Rectal smooth muscle tissue (tissue), 1 donor: ENCODE results near the gene CREBBP.

Source experiments
- H3K27ac ChIP-seq: one replicate; pipeline ENCODE4 v1.7.0; 2013; ENCODE audit warnings: low read depth, low read length, inconsistent platforms
- H3K27me3 ChIP-seq: one replicate; pipeline ENCODE4 v1.7.0; 2013; ENCODE audit warnings: low read length; ENCODE audit not compliant: control insufficient read depth, insufficient read depth
- H3K36me3 ChIP-seq: one replicate; pipeline ENCODE4 v1.7.0; 2013; ENCODE audit warnings: low read length; ENCODE audit not compliant: control insufficient read depth, insufficient read depth
- H3K4me1 ChIP-seq: one replicate; pipeline ENCODE4 v1.7.0; 2013; ENCODE audit warnings: low read length; ENCODE audit not compliant: control insufficient read depth, insufficient read depth
- H3K4me3 ChIP-seq: one replicate; pipeline ENCODE4 v1.7.0; 2013; ENCODE audit warnings: low read length
- H3K9ac ChIP-seq: one replicate; pipeline ENCODE4 v1.7.0; 2013; ENCODE audit warnings: low read length

Gene CREBBP

DNA sequence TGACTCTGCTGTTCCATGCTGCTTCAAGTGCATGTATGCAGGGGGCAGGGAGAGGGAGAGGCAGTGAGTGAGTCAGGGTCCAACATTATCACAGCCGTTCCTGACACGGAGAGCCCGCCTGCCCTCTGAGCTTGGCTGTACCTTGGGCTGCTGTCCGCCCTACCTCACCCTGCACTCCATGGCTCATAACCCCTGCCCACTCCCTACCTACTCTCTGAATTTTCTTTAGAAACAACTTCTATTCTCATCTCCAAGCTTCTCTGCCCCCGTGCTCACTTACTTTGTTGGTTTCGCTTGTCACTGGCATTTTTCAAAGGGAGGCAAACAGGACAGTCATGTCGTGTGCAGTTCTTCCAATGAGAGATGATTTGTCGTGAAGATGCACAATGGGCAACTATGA lies 88.8 kb downstream of the CREBBP start:
- Histone ChIP-seq H3K4me1 (peaks cover 7% of the 10 kb centered on the region), H3K36me3 (peaks cover 25% of the 10 kb centered on the region), H3K9ac (no peak overlapping the region), H3K27ac (no peak overlapping the region), H3K4me3 (no peak overlapping the region), H3K27me3 (no peaks in the 10 kb centered on the region)

DNA sequence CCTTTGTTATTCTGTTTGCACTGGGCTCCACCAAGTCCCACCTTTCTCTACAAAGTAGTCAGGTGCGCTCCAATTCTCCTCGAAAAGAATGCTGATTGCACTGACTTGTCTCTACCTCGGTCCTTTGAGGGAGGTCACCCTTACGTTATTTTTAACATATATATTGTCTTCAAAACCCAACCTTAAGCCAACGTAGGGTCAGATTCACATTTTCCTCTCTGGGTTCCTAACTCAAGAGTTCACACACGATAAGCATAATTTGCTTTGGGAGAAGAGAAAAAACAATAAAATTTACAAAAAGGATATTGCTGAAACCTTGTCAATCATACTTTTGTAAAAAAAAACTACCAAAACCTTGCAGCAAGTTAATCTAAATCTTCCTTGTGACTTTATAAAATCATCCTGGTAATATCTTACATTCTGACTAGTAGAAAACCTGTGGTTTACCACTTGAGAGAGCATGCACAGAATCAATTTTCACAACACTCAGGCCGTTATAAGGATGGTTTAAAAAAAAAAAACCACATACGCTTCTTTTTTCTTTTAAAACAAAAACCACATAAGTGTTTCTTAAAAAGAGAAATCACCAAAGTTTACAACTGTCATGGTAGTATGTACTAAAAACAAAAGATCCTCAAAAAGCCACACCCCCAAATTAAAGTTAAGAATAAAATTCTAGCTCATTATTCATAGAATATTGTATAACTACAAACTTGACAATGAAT lies 91.0 kb downstream of the CREBBP start:
- Histone ChIP-seq H3K36me3 (peaks cover 30% of the 10 kb centered on the region), H3K4me1 (peaks cover 2% of the 10 kb centered on the region)

DNA sequence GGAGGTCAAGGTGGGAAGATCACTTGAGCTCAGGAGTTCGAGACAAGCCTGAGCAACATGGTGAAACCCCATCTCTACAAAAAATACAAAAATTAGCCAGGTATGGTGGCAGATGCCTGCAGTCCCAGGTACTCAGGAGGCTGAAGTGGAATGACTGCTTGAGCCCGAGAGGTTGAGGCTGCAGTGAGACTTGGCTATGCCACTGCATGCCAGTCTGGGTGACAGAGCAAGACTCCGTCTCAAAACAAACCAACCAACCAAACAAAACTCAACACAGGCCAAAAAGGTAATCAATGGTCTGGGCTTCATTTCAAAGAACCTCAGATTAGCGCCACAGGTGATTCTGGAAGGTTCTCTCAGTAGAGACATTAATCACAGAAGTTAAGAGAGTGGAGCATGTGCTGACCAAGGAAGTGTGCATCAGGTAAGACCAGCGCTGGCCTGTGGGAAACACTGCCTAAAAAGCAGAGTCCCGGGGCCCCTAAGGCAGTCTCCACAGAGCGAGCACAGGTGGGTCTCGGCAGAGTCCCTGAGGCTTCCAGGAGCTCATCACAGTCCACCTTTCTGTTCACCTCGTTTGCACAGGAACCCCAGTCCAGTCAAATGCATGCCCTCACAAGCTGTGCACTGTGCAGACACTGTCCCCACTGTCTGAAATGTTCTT lies 91.7 kb downstream of the CREBBP start:
- Histone ChIP-seq H3K27ac (no peak overlapping the region), H3K36me3 (peaks cover 30% of the 10 kb centered on the region), H3K4me1 (peaks cover 2% of the 10 kb centered on the region), H3K27me3 (no peaks in the 10 kb centered on the region), H3K9ac (no peak overlapping the region), H3K4me3 (no peak overlapping the region)

More for the DNA sequence above, 91.0 kb downstream of the CREBBP start:
- Histone ChIP-seq H3K4me3 (no peak overlapping the region), H3K9ac (no peak overlapping the region), H3K27me3 (no peaks in the 10 kb centered on the region), H3K27ac (no peak overlapping the region)

DNA sequence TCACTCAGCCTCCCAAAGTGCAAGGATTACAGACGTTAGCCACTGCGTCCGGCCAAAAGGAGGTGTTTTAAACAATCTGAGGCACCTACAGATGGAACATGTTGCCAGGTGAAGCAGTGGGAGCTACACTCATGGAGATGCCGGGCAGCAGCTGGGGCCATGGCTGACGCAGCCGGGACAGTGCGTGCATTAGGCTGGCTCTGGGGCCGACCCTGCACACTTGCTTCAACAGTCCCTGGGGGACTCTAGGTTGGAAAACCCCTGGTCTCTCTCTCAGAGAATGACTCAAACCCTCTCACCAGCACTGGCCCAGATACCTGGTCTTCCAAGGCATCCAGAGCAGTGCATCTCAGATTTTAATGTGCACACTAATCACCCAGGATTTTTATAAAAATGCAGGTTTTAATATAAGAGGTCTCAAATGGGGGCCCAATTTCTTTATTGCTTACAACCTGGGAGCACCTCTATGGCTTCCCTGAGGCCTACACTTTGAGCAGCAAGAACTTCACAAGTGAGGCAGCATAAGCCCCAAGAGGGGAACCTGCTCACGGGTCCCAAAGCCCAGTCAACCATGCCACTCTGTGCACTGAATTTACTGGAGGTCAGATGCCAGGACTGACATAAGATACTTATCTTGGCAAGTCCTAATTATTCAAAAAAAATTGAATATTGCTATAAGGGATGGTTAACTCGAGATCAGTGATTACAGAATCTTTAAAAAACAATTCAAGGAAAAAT lies 92.4 kb downstream of the CREBBP start:
- Histone ChIP-seq H3K4me3 (no peak overlapping the region), H3K36me3 (peaks cover 27% of the 10 kb centered on the region), H3K27me3 (no peaks in the 10 kb centered on the region), H3K27ac (no peak overlapping the region), H3K9ac (no peak overlapping the region), H3K4me1 (no peaks in the 10 kb centered on the region)

DNA sequence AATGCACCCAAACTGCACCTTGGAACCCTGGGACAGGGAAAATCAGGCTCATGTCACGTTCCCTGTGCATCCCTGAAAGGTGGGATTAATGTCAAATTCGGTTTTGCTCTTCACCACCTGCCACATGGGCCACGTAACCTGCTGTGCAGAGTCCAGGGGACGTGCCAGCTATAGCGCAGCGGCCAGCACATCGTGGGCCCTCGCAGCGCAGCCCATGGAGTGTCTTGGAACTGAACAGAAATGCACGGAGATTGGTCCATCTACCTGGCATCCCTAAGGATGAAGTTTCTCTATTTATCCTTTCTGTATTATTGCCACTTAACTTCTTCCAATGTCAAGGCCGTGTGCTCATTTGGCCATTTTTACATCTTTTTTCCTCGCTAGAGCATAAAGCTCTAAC lies 95.1 kb downstream of the CREBBP start:
- Histone ChIP-seq H3K27ac (no peak overlapping the region), H3K4me1 (no peaks in the 10 kb centered on the region), H3K27me3 (no peaks in the 10 kb centered on the region), H3K36me3 (peaks cover 17% of the 10 kb centered on the region), H3K4me3 (no peak overlapping the region), H3K9ac (no peak overlapping the region)

DNA sequence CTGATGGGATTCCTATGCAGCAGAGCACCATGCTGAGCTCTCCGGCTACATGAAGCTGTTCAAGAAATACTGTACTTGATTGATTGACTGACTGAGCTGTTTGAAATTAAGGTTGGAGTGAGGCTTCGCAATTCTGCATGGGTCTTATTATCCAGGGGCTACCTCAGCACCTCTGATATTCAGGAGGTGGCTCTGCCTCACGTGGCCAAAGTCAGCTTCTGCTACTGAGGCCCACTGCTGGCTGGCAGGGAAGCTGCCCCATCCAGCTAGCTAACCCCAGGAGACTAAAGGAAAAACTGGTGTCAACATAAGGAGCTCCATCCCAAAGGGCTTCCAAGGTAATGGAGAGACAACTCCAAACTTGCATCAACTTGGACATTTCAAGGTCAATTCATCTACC lies 97.0 kb downstream of the CREBBP start:
- Histone ChIP-seq H3K36me3 (peaks cover 20% of the 10 kb centered on the region), H3K4me3 (no peak overlapping the region), H3K9ac (no peak overlapping the region), H3K27me3 (no peaks in the 10 kb centered on the region), H3K4me1 (no peaks in the 10 kb centered on the region), H3K27ac (no peak overlapping the region)

DNA sequence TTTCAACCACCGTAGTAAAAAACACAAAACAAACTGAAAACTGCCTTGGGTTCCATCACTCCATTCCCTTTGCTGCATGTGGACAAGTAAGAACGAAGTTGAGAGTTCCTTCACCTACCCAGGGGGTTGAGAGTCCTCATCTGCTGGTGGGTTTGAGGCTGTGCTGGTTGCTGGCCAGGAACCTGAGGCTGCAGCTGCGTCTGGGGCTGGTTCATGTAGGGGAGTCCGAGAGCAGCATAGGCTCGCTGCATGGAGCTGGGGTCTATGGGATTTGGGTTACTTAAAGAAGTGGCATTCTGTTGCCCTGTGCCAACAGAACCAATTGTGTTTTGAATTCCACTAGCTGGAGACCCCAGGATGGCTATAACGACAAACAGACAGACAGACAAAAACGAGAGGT lies 97.9 kb downstream of the CREBBP start:
- H3K27ac ChIP-seq = no peak overlapping the region
- no peak overlapping the region for H3K9ac ChIP-seq
- H3K36me3 ChIP-seq = peaks cover 22% of the 10 kb centered on the region
- no peak overlapping the region for H3K4me3 ChIP-seq
- no peaks in the 10 kb centered on the region for H3K27me3 ChIP-seq
- H3K4me1 ChIP-seq = no peaks in the 10 kb centered on the region

DNA sequence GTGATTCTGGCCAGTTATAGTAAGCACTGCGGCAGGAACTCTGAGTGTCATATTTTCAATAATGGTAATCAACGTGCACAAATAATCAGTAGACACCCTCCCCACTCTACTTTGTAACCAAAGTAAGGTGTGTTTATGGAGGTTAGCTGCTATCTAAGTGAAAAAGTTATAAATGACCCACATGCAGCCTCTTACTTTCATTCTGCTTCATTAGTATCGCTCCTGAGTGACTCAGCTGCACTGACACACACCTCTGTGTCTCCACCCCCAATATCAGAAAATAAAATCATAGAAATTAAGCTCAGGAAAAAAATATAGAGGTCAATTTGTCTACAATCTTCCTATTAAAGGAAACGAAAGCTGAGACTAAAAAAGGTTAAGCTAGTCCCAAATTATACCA lies 99.1 kb downstream of the CREBBP start:
- Histone ChIP-seq H3K27ac (no peak overlapping the region), H3K4me3 (no peak overlapping the region), H3K27me3 (no peaks in the 10 kb centered on the region), H3K9ac (no peak overlapping the region), H3K4me1 (no peaks in the 10 kb centered on the region), H3K36me3 (peaks cover 22% of the 10 kb centered on the region)

DNA sequence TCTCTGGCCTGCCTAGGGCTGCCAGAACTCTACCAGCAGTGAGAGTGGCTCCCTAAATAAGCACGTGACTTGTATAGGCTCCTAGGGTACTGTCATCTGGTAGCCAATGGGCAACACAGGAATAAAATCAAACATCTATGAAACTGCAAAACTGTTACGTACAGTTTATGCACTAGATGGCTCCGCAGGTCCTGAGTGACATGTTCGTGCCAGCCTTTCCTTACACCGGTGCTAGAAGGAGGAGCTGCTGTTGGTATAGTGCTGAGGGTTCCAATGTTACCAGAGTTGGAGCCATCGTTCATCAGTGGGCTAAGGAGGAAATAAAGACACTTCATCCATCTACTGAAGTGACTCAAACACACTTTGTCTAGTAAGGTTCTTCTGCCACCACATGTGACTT lies 99.9 kb downstream of the CREBBP start:
- no peaks in the 10 kb centered on the region for H3K27me3 ChIP-seq
- H3K27ac ChIP-seq = no peak overlapping the region
- H3K9ac ChIP-seq = no peak overlapping the region
- H3K36me3 ChIP-seq = peaks cover 26% of the 10 kb centered on the region
- no peak overlapping the region for H3K4me3 ChIP-seq
- H3K4me1 ChIP-seq = no peaks in the 10 kb centered on the region

DNA sequence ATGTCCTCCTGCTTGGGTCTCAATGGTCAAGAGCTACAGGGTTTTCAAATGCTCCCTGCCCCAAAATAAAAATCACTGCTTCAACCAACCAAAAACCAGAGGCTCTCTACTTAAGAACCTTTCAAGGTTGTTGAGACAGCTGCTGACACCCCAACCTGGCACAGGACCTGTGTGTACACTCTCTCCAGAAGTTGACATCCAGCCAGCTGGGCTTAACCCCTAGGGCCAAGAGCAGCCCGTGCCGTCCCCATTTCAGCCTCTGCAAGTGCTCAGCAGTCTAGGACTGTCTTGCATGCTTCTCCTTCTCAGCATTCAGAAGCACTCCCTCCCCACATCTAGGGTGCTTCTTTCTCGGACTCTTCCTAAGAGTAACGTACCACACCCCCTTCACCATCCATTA lies 104.2 kb downstream of the CREBBP start:
- no peak overlapping the region for H3K27ac ChIP-seq
- peaks cover 27% of the 10 kb centered on the region for H3K36me3 ChIP-seq
- no peaks in the 10 kb centered on the region for H3K4me1 ChIP-seq
- no peak overlapping the region for H3K4me3 ChIP-seq
- no peaks in the 10 kb centered on the region for H3K27me3 ChIP-seq
- H3K9ac ChIP-seq = no peak overlapping the region

DNA sequence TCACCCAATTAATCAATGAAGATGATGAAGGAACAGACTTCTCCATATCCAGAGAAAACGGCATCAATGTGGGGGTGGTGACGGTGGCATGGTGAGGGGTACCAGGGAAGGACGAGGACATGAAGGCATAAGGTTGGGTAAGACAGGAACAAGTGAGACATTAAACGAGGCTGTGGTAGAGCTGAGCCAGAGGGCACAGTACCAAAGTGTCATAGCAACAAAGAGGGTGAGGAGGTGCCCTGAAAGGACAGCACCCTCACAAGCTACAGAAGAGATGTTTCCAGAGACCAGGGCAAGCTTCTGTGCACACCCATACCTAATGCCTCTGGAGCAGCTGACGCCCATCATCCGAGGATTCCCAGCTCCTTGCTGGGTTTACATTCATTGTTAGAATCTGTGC lies 105.7 kb downstream of the CREBBP start:
- H3K27me3 ChIP-seq = no peaks in the 10 kb centered on the region
- no peak overlapping the region for H3K9ac ChIP-seq
- no peak overlapping the region for H3K4me3 ChIP-seq
- H3K4me1 ChIP-seq = no peaks in the 10 kb centered on the region
- no peak overlapping the region for H3K27ac ChIP-seq
- H3K36me3 ChIP-seq = peaks cover 27% of the 10 kb centered on the region

DNA sequence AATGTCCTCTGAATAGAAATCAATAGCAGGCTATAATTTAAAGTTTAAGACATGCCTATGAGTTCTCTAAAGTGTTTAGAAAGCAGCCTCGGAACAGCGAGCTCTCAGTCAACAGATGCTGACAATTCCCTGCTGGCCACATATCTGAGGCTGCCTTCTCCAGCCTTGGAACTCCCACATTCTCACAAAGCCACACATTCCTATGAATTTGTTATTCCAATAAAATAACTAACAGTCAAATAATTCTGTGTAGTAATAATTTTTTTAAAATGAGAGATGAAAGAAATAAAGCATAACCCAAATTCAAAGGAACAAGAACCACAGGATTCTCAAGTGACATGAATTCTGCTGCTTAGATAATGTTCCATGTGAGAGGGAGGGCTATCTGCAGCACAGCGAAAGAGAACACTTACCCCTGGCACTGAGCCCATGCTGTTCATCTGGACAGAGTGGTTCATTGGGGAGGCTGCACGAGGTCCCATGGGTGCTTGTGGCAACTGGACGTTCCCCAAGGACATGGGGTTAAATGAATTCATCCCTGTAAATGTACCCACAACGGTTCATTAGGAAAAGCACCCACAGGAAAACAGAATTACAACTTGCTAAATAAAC lies 106.3 kb downstream of the CREBBP start:
- Histone ChIP-seq H3K27ac (no peak overlapping the region), H3K9ac (no peak overlapping the region), H3K4me1 (no peaks in the 10 kb centered on the region), H3K27me3 (no peaks in the 10 kb centered on the region), H3K36me3 (peaks cover 26% of the 10 kb centered on the region), H3K4me3 (no peak overlapping the region)
